A673 (cell line): Measurements from ENCODE around the gene APC2. TPM values are rescaled to one million over a fixed set of nuclear protein-coding genes. Genes with fewer than 3 reads are reported as not detected.
"Not testable (repeated sequence)": the region's sequence is repeated elsewhere in the genome, so short reads cannot be mapped to it uniquely, and the experiment has no call there.

Experiments used
- BruUV-seq: library from RNA; stranded (reverse); fragments of 400-500 nt; replicated peaks from 2 replicates; lab custom pipeline; 2021; lab: Mats Ljungman, UMichigan
- CTCF ChIA-PET: fragments of 300-600 bp; sonication (Branson Sonifier 250); formaldehyde crosslinking; loops from one replicate; lab custom pipeline; 2022; ENCODE audit warnings: antibody characterized with exemption; lab: Charles Lee
- POLR2A ChIA-PET: fragments of 300-600 bp; sonication (Branson Sonifier 250); formaldehyde crosslinking; loops from one replicate; lab custom pipeline; 2022; ENCODE audit warnings: antibody characterized with exemption; ENCODE audit not compliant: low non-redundant PET; lab: Charles Lee
- DNase-seq: peaks from one replicate; pipeline ENCODE4 v3.0.0-alpha.2; 2015; ENCODE audit warnings: low spot score
- H3K27ac ChIP-seq: fragments of 200-600 bp; sonication (generic); 2 replicates; pipeline ENCODE4 v1.5.1; 2016; ENCODE audit warnings: mixed run types, low read depth, mild to moderate bottlenecking, mixed read lengths, antibody characterized with exemption, low read length; ENCODE audit not compliant: poor library complexity, severe bottlenecking
- H3K27me3 ChIP-seq: fragments of 200-600 bp; sonication (generic); replicated peaks from 2 replicates; pipeline ENCODE4 v1.6.1; 2017; ENCODE audit warnings: mixed run types, low read depth, mild to moderate bottlenecking, mixed read lengths, antibody characterized with exemption, low read length; ENCODE audit not compliant: insufficient read depth, poor library complexity
- H3K36me3 ChIP-seq: fragments of 200-600 bp; sonication (generic); 2 replicates; pipeline ENCODE4 v1.6.1; 2016; ENCODE audit warnings: mixed run types, mild to moderate bottlenecking, mixed read lengths, antibody characterized with exemption, low read length; ENCODE audit not compliant: insufficient read depth, poor library complexity, severe bottlenecking
- H3K4me1 ChIP-seq: fragments of 200-600 bp; sonication (generic); 2 replicates; pipeline ENCODE4 v1.6.1; 2017; ENCODE audit warnings: mixed run types, mild to moderate bottlenecking, mixed read lengths, antibody characterized with exemption, low read length; ENCODE audit not compliant: insufficient read depth, poor library complexity, severe bottlenecking
- H3K4me3 ChIP-seq: fragments of 200-600 bp; sonication (generic); 2 replicates; pipeline ENCODE4 v1.5.1; 2016; ENCODE audit warnings: low read depth, mixed run types, mild to moderate bottlenecking, mixed read lengths, low read length; ENCODE audit not compliant: poor library complexity, severe bottlenecking
- H3K9me3 ChIP-seq: fragments of 200-600 bp; sonication (generic); 2 replicates; pipeline ENCODE4 v1.6.1; 2016; ENCODE audit warnings: mixed run types, low read depth, mild to moderate bottlenecking, mixed read lengths, antibody characterized with exemption, low read length; ENCODE audit not compliant: poor library complexity, severe bottlenecking
- CTCF ChIP-seq: fragments of 300-800, 200-600 bp; sonication (generic); conservative IDR thresholded peaks from 2 replicates; pipeline ENCODE4 v1.5.1; 2017; ENCODE audit warnings: low read depth, mild to moderate bottlenecking, antibody characterized with exemption, low read length, moderate library complexity, mixed read lengths
- EZH2 ChIP-seq: fragments of 200-600 bp; sonication (generic); IDR thresholded peaks from 2 replicates; pipeline ENCODE4 v1.6.1; 2017; ENCODE audit warnings: borderline replicate concordance, low read depth, mild to moderate bottlenecking, mixed read lengths, antibody characterized with exemption, low read length; ENCODE audit not compliant: poor library complexity, severe bottlenecking
- intact Hi-C: fragments of 100-400 bp; cut with micrococcal nuclease; formaldehyde crosslinking; loops from one replicate; pipeline ENCODE4 v1.10.0; 2022; ENCODE audit not compliant: unreplicated experiment
- total RNA-seq: library from RNA; stranded (reverse); gene quantifications from 2 replicates; pipeline ENCODE4 v1.2.3, GENCODE V29; 2021

APC2 gene
- total RNA-seq, 1 experiment from 2014 or later: 1.3 TPM

DNA sequence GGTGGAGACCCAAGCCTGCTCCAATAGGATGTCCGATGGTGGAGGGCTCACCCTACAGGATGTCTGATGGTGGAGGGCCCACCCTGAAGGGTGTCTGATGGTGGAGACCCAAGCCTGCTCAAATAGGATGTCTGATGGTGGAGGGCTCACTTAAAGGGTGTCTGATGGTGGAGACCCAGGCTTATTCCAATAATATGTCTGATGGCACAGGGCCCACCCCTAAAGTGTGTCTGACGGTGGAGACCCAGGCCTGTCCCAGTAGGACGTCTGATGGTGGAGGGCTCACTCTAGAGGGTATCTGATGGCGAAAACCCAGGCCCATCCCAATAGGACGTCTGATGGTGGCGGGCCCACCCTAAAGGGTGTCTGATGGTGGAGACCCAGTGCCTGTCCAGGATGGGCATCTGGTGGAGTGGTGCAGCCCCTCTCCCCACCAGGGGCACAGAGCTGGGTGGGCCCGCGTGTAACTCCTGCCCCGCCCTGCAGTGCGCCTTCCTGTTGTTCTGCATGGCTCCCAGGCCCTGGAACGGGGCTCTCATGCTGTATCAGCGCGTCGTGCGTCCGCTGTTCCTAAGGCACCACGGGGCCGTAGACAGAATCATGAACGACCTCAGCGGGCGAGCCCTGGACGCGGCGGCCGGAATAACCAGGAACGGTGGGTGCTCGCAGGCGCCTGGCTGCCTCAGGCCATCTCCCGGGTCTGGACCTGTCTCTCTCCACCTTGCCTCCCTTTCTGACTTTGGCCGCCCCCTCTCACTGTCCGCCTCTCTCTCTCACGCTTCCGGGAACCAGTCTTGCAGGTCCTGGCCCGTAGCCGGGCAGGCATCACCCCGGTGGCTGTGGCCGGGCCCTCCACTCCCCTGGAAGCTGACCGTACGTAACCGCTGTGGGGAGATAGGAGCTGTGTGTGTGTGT lies 46.1 kb downstream of the APC2 start:
- intact Hi-C loops: no loop called here
- Histone ChIP-seq H3K27me3 (no peaks in the 10 kb centered on the region), H3K36me3 (no peaks in the 10 kb centered on the region), H3K4me1 (peaks cover 6% of the 10 kb centered on the region), H3K4me3 (no peak overlapping the region), H3K27ac (no peak overlapping the region), H3K9me3 (no peaks in the 10 kb centered on the region)
- BruUV-seq: no TSS peak
- DNase-seq: no peak
- no peak for TF ChIP-seq CTCF
- TF ChIP-seq EZH2: no peak
- ChIA-PET CTCF (interaction anchor here (0.5 kb wide), 1 partner anchor 229 kb away, joined by 3 read pairs; no protein-coding TSS in a partner anchor), POLR2A (no interaction called here)

GRCh38 chr19:1496714-1497577 lies 47.0 kb downstream of the APC2 start:
- Histone ChIP-seq H3K36me3 (no peaks in the 10 kb centered on the region), H3K9me3 (no peaks in the 10 kb centered on the region), H3K4me3 (no peak overlapping the region), H3K4me1 (no peaks in the 10 kb centered on the region), H3K27ac (no peak overlapping the region), H3K27me3 (no peaks in the 10 kb centered on the region)
- no peak for DNase-seq
- TF ChIP-seq CTCF (no peak), EZH2 (no peak)
- CTCF ChIA-PET: no interaction called here
- POLR2A ChIA-PET: interaction anchor here (0.6 kb wide), 1 partner anchor 96 kb away, joined by 7 read pairs; the partner anchor contains the start of gene MBD3
- intact Hi-C loops: no loop called here
- no TSS peak for BruUV-seq

GRCh38 chr19:1497578-1498235 lies 47.8 kb downstream of the APC2 start:
- CTCF ChIA-PET: no interaction called here
- Histone ChIP-seq H3K4me1 (peaks cover 1% of the 10 kb centered on the region), H3K27me3 (no peaks in the 10 kb centered on the region), H3K4me3 (no peak overlapping the region), H3K27ac (no peak overlapping the region), H3K9me3 (no peaks in the 10 kb centered on the region), H3K36me3 (no peaks in the 10 kb centered on the region)
- no peak for TF ChIP-seq CTCF
- intact Hi-C loops: no loop called here
- DNase-seq: no peak
- no TSS peak for BruUV-seq
- POLR2A ChIA-PET: interaction anchor here (0.6 to 0.7 kb wide), 2 partner anchors 95 to 229 kb away, joined by 3 to 7 read pairs; partner anchors contain the start of gene MBD3

GRCh38 chr19:1499231-1499630 lies 49.3 kb downstream of the APC2 start:
- DNase-seq, H3K36me3 ChIP-seq, H3K27me3 ChIP-seq, intact Hi-C loops, H3K4me3 ChIP-seq, H3K9me3 ChIP-seq, H3K27ac ChIP-seq, POLR2A ChIA-PET, CTCF ChIA-PET, BruUV-seq: not testable (repeated sequence)
- peaks cover 15% of the 10 kb centered on the region for H3K4me1 ChIP-seq
